HEK293 (cell line): Measurements from ENCODE around the gene HSPA4.

Experiments used
- CTCF ChIA-PET: fragments of 350-600 bp; formaldehyde crosslinking; extraction: SDS; loops from one replicate; lab custom pipeline; 2021; ENCODE audit warnings: antibody characterized with exemption; lab: Yijun Ruan, JAX
- POLR2A ChIA-PET: fragments of 300-600 bp; formaldehyde crosslinking; extraction: SDS; loops from one replicate; lab custom pipeline; 2020; ENCODE audit warnings: antibody characterized with exemption, inconsistent platforms; lab: Yijun Ruan, JAX
- H3K27ac ChIP-seq: fragments of 200-500 bp; sonication (Bioruptor generic); 2 replicates; pipeline ENCODE4 v1.5.1; 2014; ENCODE audit warnings: low read depth, low read length, control low read depth, inconsistent platforms; ENCODE audit errors: extremely low read depth
- H3K36me3 ChIP-seq, 2 experiments: fragments of 200-500 bp in 1 of 2; sonication (Bioruptor generic) in 1 of 2; 1 replicate in 1 of 2; 2 replicates in 1 of 2; pipeline ENCODE4 v1.5.1; 2014 to 2017; ENCODE audit warnings: inconsistent platforms in 2 of 2, low read length in 2 of 2; ENCODE audit not compliant: control insufficient read depth in 2 of 2, insufficient read depth in 1 of 2
- H3K4me1 ChIP-seq: fragments of 200-500 bp; sonication (Bioruptor generic); 2 replicates; pipeline ENCODE4 v1.5.1; 2014; ENCODE audit warnings: mild to moderate bottlenecking, low read length, inconsistent platforms; ENCODE audit not compliant: control insufficient read depth, insufficient read depth
- H3K4me3 ChIP-seq: 2 replicates; pipeline ENCODE4 v1.5.1; 2011; ENCODE audit warnings: low read depth, mild to moderate bottlenecking, control low read depth, low read length, moderate library complexity
- H3K9me3 ChIP-seq: fragments of 200-500 bp; sonication (Bioruptor generic); 2 replicates; pipeline ENCODE4 v1.5.1; 2014; ENCODE audit warnings: low read depth, low read length, inconsistent platforms; ENCODE audit not compliant: control insufficient read depth, insufficient read depth
- MZF1 ChIP-seq: fragments of 450-650 bp; formaldehyde crosslinking; IDR thresholded peaks from 2 replicates; pipeline ENCODE4 v1.5.1; 2017; ENCODE audit warnings: missing biosample characterization, missing genetic modification characterization, borderline replicate concordance
- REPIN1 ChIP-seq: fragments of 450-650 bp; formaldehyde crosslinking; IDR thresholded peaks from 2 replicates; pipeline ENCODE4 v1.5.1; 2017; ENCODE audit warnings: missing biosample characterization, missing genetic modification characterization, low read depth
- TSHZ1 ChIP-seq: fragments of 450-650 bp; formaldehyde crosslinking; IDR thresholded peaks from 2 replicates; pipeline ENCODE4 v1.5.1; 2016; ENCODE audit warnings: missing biosample characterization, missing genetic modification characterization, borderline replicate concordance
- ZBTB11 ChIP-seq: fragments of 450-650 bp; formaldehyde crosslinking; conservative IDR thresholded peaks from 2 replicates; pipeline ENCODE4 v1.5.1; 2016; ENCODE audit warnings: low read depth, missing biosample characterization, missing genetic modification characterization
- ZBTB8A ChIP-seq: fragments of 450-650 bp; formaldehyde crosslinking; IDR thresholded peaks from 2 replicates; pipeline ENCODE4 v1.5.1; 2016; ENCODE audit warnings: missing biosample characterization, missing genetic modification characterization
- ZNF155 ChIP-seq: fragments of 450-650 bp; formaldehyde crosslinking; IDR thresholded peaks from 2 replicates; pipeline ENCODE4 v1.5.1; 2016; ENCODE audit warnings: missing biosample characterization, missing genetic modification characterization
- ZNF211 ChIP-seq: fragments of 450-650 bp; formaldehyde crosslinking; IDR thresholded peaks from 2 replicates; pipeline ENCODE4 v1.5.1; 2016; ENCODE audit warnings: low read depth, missing biosample characterization, missing genetic modification characterization
- ZNF223 ChIP-seq: fragments of 450-650 bp; formaldehyde crosslinking; IDR thresholded peaks from 2 replicates; pipeline ENCODE4 v1.5.1; 2016; ENCODE audit warnings: missing biosample characterization, missing genetic modification characterization
- ZNF280D ChIP-seq: fragments of 450-650 bp; formaldehyde crosslinking; IDR thresholded peaks from 2 replicates; pipeline ENCODE4 v1.5.1; 2016; ENCODE audit warnings: missing biosample characterization, missing genetic modification characterization
- ZNF350 ChIP-seq: fragments of 450-650 bp; formaldehyde crosslinking; IDR thresholded peaks from 2 replicates; pipeline ENCODE4 v1.5.0; 2017; ENCODE audit warnings: missing biosample characterization, mild to moderate bottlenecking, missing genetic modification characterization
- ZNF37A ChIP-seq: fragments of 450-650 bp; IDR thresholded peaks from 2 replicates; pipeline ENCODE4 v1.5.1; 2018; ENCODE audit warnings: missing biosample characterization, missing genetic modification characterization
- ZNF398 ChIP-seq: fragments of 450-650 bp; formaldehyde crosslinking; IDR thresholded peaks from 2 replicates; pipeline ENCODE4 v1.5.1; 2017; ENCODE audit warnings: missing biosample characterization, missing genetic modification characterization
- ZNF48 ChIP-seq: fragments of 450-650 bp; formaldehyde crosslinking; IDR thresholded peaks from 2 replicates; pipeline ENCODE4 v1.5.1; 2016; ENCODE audit warnings: missing biosample characterization, missing genetic modification characterization
- ZNF488 ChIP-seq: fragments of 450-650 bp; formaldehyde crosslinking; IDR thresholded peaks from 2 replicates; pipeline ENCODE4 v1.5.1; 2016; ENCODE audit warnings: missing biosample characterization, missing genetic modification characterization
- ZNF529 ChIP-seq: fragments of 450-650 bp; formaldehyde crosslinking; IDR thresholded peaks from 2 replicates; pipeline ENCODE4 v1.5.1; 2017; ENCODE audit warnings: missing genetic modification characterization, missing biosample characterization; ENCODE audit not compliant: insufficient replicate concordance
- ZNF530 ChIP-seq: fragments of 450-650 bp; formaldehyde crosslinking; IDR thresholded peaks from 2 replicates; pipeline ENCODE4 v1.5.1; 2016; ENCODE audit warnings: low read depth, missing biosample characterization, missing genetic modification characterization
- ZNF555 ChIP-seq: fragments of 450-650 bp; formaldehyde crosslinking; conservative IDR thresholded peaks from 2 replicates; pipeline ENCODE4 v1.5.1; 2017; ENCODE audit warnings: missing biosample characterization, mild to moderate bottlenecking, missing genetic modification characterization, inconsistent platforms
- ZNF664 ChIP-seq: fragments of 450-650 bp; formaldehyde crosslinking; IDR thresholded peaks from 2 replicates; pipeline ENCODE4 v1.5.1; 2016; ENCODE audit warnings: missing biosample characterization, missing genetic modification characterization
- ZSCAN5A ChIP-seq: fragments of 450-650 bp; formaldehyde crosslinking; IDR thresholded peaks from 2 replicates; pipeline ENCODE4 v1.5.1; 2016; ENCODE audit warnings: missing biosample characterization, missing genetic modification characterization
- ZXDB ChIP-seq: fragments of 450-650 bp; formaldehyde crosslinking; IDR thresholded peaks from 2 replicates; pipeline ENCODE4 v1.5.1; 2016; ENCODE audit warnings: missing biosample characterization, missing genetic modification characterization

HSPA4 gene

GRCh38 chr5:133079048-133079447 lies 27.2 kb downstream of the HSPA4 start (continued):
- TF ChIP-seq ZNF488 (tag by site-specific recombination) (no peak), ZNF555 (no peak), REPIN1 (tag by site-specific recombination) (no peak), ZNF280D (tag by site-specific recombination) (no peak)

GRCh38 chr5:133081036-133081435 lies 29.2 kb downstream of the HSPA4 start:
- POLR2A ChIA-PET, result no interaction called here
- no peaks in the 10 kb centered on the region for H3K9me3 ChIP-seq
- no peak overlapping the region for H3K27ac ChIP-seq
- H3K36me3 ChIP-seq, result peaks cover 42 to 64% of the 10 kb centered on the region in 2 experiments
- TF ChIP-seq ZNF664 (tag by site-specific recombination), result no peak
- TF ChIP-seq ZNF530 (tag by site-specific recombination), result no peak
- TF ChIP-seq ZBTB8A, result no peak
- no peak for TF ChIP-seq ZNF223
- no peak for TF ChIP-seq ZNF37A
- TF ChIP-seq ZXDB (tag by site-specific recombination), result no peak
- TF ChIP-seq MZF1 (tag by site-specific recombination), result no peak
- TF ChIP-seq ZNF48 (tag by site-specific recombination), result no peak
- TF ChIP-seq ZNF155 (tag by site-specific recombination), result no peak
- no peak for TF ChIP-seq TSHZ1 (tag by site-specific recombination)
- no peak for TF ChIP-seq ZSCAN5A (tag by site-specific recombination)
- no peak for TF ChIP-seq ZBTB11 (tag by site-specific recombination)
- no peak for TF ChIP-seq ZNF350 (tag by site-specific recombination)
- no peak for TF ChIP-seq ZNF529 (tag by site-specific recombination)
- TF ChIP-seq ZNF398 (tag by site-specific recombination), result no peak
- TF ChIP-seq ZNF211 (tag by site-specific recombination), result no peak
- TF ChIP-seq, all 188 proteins: peak for 0
- Histone ChIP-seq H3K4me3 (no peak overlapping the region), H3K4me1 (peaks cover 2% of the 10 kb centered on the region; the same call in 1 of the 2 replicates)
- CTCF ChIA-PET, result interaction anchor here (0.7 kb wide), 1 partner anchor 864 kb away, joined by 3 read pairs; no protein-coding TSS in a partner anchor
